ENCODE results near the gene CENPX. TPM values are rescaled to one million over a fixed set of nuclear protein-coding genes. Genes with fewer than 3 reads are reported as not detected.

The CENPX gene
- total and polyA plus RNA-seq, 2 of the 13 experiments (the other 11 are each of a cell fraction or from before 2014, with no cell fraction given) = 92.7 to 170 TPM

DNA sequence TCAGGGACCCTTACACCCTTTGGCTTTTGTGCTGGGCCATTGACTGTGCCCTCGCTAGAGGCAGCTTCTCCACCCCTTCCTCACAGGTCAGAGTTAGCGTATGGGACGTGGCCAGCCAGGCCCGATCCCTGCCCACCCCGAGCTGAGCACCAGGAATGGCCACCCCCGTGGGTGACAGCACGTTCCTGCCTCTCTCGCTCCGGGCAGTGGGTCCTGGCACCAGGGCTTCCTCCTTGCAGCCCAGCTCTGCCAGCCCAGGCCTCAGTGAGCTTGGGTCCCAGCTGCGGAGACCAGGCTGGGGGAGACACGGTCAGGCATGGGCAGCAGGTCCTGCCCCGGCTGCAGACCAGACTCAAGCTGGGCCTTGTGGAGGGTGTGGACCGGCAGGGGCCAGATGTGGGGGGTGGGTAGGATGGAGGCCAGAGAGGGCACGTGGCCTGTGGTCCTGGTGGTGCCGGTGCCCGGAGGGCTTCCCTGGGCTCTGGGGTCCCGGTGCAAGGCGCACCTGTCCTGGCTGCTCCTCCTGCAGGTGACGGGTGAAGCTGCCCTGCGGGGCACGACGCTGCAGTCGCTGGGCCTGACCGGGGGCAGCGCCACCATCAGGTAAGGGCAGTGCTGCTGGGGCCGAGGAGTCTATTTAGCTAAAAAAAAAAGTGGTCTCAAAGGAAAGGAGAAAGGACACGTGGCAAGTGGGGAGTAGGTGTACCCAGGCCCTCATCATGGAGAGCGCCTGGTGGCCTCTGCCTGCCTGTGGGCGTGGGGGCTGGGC lies 27.0 kb downstream of the CENPX start (continued):
- TF ChIP-seq, protein P1, sequence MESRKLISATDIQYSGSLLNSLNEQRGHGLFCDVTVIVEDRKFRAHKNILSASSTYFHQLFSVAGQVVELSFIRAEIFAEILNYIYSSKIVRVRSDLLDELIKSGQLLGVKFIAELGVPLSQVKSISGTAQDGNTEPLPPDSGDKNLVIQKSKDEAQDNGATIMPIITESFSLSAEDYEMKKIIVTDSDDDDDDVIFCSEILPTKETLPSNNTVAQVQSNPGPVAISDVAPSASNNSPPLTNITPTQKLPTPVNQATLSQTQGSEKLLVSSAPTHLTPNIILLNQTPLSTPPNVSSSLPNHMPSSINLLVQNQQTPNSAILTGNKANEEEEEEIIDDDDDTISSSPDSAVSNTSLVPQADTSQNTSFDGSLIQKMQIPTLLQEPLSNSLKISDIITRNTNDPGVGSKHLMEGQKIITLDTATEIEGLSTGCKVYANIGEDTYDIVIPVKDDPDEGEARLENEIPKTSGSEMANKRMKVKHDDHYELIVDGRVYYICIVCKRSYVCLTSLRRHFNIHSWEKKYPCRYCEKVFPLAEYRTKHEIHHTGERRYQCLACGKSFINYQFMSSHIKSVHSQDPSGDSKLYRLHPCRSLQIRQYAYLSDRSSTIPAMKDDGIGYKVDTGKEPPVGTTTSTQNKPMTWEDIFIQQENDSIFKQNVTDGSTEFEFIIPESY (CRISPR knock-in tag; IDR thresholded peaks at IDR 0.05) = peak; percentile 99
- no peak for TF ChIP-seq KDM3A (CRISPR knock-in tag; IDR thresholded peaks at IDR 0.05; ENCODE audit: low read depth)
- TF ChIP-seq, protein P2, sequence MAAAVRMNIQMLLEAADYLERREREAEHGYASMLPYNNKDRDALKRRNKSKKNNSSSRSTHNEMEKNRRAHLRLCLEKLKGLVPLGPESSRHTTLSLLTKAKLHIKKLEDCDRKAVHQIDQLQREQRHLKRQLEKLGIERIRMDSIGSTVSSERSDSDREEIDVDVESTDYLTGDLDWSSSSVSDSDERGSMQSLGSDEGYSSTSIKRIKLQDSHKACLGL (CRISPR knock-in tag; IDR thresholded peaks at IDR 0.05) = peak; percentile 86
- peak; percentile 100 for TF ChIP-seq AGO2 (optimal IDR thresholded peaks at IDR 0.05; ENCODE audit: low read depth, low read length)
- TF ChIP-seq, protein P3, sequence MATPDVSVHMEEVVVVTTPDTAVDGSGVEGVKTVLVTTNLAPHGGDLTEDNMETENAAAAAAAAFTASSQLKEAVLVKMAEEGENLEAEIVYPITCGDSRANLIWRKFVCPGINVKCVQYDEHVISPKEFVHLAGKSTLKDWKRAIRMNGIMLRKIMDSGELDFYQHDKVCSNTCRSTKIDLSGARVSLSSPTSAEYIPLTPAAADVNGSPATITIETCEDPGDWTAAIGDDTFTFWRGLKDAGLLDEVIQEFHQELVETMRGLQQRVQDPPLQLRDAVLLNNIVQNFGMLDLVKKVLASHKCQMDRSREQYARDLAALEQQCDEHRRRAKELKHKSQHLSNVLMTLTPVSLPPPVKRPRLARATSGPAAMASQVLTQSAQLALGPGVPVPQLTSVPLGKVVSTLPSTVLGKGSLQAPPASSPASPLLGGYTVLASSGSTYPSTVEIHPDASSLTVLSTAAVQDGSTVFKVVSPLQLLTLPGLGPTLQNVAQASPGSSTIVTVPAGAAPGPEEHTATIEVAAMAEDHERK (CRISPR knock-in tag; IDR thresholded peaks at IDR 0.05; ENCODE audit: low read depth) = peak; percentile 26; the same call in 1 of the 2 replicates

All from HepG2 (cell line).